ENCODE measurements around the gene FRAT1.

Gene FRAT1

DNA sequence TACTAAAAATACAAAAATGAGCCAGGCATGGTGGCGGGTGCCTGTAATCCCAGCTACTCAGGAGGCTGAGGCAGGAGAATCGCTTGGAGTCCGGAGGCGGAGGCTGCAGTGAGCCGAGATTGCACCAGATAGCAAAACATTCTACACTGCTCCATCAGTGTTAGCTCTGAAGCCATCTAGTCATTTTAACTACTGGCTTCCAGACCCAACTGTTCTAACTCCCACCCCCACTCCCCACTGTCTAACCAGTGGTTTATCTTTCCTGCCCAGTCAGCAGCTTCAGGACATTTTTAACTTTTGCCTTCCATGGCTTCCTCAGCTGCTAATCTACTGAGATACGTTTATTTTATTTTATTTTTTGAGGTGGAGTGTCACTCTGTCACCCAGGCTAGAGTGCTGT, 6.2 kb upstream of the FRAT1 start:
- no peak overlapping the region for H3K4me2 ChIP-seq (ENCODE audit: low read length)
- no peak overlapping the region for H2AK5ac ChIP-seq (ENCODE audit: low read length)
- H3K27ac ChIP-seq (ENCODE audit: low read depth, low read length) = no peak overlapping the region
- H2BK12ac ChIP-seq (ENCODE audit: low read length) = no peak overlapping the region
- WGBS (ENCODE audit: extremely low coverage, insufficient coverage, insufficient read length) = no CpG with 5 or more reads among the region's 6 CpGs
- no peaks in the 10 kb centered on the region for H3K79me1 ChIP-seq (ENCODE audit: low read length)
- no peak overlapping the region for H2BK120ac ChIP-seq (ENCODE audit: insufficient read depth, low read length, poor library complexity)
- H3K27me3 ChIP-seq (ENCODE audit: insufficient read depth, low read length) = no peaks in the 10 kb centered on the region
- H2BK5ac ChIP-seq (ENCODE audit: low read depth, low read length, poor library complexity) = no peak overlapping the region
- H3K18ac ChIP-seq (ENCODE audit: low read length) = no peak overlapping the region
- no peak overlapping the region for H3K4ac ChIP-seq (ENCODE audit: low read depth, low read length)
- H3K79me2 ChIP-seq (ENCODE audit: control insufficient read depth, insufficient read depth, low read length, poor library complexity) = no peaks in the 10 kb centered on the region
- H3K9ac ChIP-seq (ENCODE audit: low read length) = no peak overlapping the region
- H3K36me3 ChIP-seq (ENCODE audit: control insufficient read depth in 1 of 2, insufficient read depth in 2 of 2, low read length in 2 of 2) = no peaks in the 10 kb centered on the region
- no peak overlapping the region for H4K8ac ChIP-seq (ENCODE audit: low read depth, low read length)
- H4K91ac ChIP-seq (ENCODE audit: low read depth, low read length) = no peak overlapping the region
- H3K4me3 ChIP-seq (ENCODE audit: low read depth, low read length) = no peak overlapping the region
- H3K4me1 ChIP-seq (ENCODE audit: control insufficient read depth in 1 of 2, insufficient read depth in 2 of 2, low read length in 2 of 2) = no peaks in the 10 kb centered on the region
- H3K14ac ChIP-seq (ENCODE audit: low read length) = no peak overlapping the region
- no peak for DNase-seq
- no peak overlapping the region for H4K12ac ChIP-seq (ENCODE audit: low read depth, low read length)
- no peak overlapping the region for H2AFZ ChIP-seq (ENCODE audit: insufficient read depth, low read length, poor library complexity)
- H3K9me3 ChIP-seq (ENCODE audit: insufficient read depth, low read depth, low read length) = no peaks in the 10 kb centered on the region
- no peak overlapping the region for H3K23ac ChIP-seq (ENCODE audit: low read length)

DNA sequence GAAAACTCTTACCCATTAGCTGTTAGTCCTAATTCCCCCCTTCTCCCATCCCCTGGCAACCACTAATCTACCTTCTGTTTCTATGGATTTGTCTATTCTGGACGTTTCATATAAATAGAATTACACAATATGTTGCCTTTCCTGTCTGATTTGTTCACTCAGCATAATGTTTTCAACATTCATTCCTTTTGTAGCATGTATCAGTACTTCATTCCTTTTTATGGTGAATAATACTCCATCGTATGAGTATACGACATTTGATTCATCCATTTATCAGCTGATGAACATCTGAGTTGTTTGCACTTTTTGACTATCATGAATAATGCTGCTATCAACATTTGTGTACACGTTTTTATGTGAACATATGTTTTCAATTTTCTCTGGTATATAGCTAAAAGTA, 4.4 kb upstream of the FRAT1 start:
- H3K79me1 ChIP-seq (ENCODE audit: low read length) = peaks cover 4% of the 10 kb centered on the region
- H2AK5ac ChIP-seq (ENCODE audit: low read length) = no peak overlapping the region
- no CpG with 5 or more reads among the region's 4 CpGs for WGBS (ENCODE audit: extremely low coverage, insufficient coverage, insufficient read length)
- no peak overlapping the region for H3K4me3 ChIP-seq (ENCODE audit: low read depth, low read length)
- no peak overlapping the region for H2BK5ac ChIP-seq (ENCODE audit: low read depth, low read length, poor library complexity)
- H3K4me1 ChIP-seq (ENCODE audit: control insufficient read depth in 1 of 2, insufficient read depth in 2 of 2, low read length in 2 of 2) = peaks cover under 1% of the 10 kb centered on the region in 2 experiments
- H2AFZ ChIP-seq (ENCODE audit: insufficient read depth, low read length, poor library complexity) = no peak overlapping the region
- H3K79me2 ChIP-seq (ENCODE audit: control insufficient read depth, insufficient read depth, low read length, poor library complexity) = peaks cover 2% of the 10 kb centered on the region
- H3K14ac ChIP-seq (ENCODE audit: low read length) = no peak overlapping the region
- no peak overlapping the region for H4K12ac ChIP-seq (ENCODE audit: low read depth, low read length)
- no peak overlapping the region for H3K27ac ChIP-seq (ENCODE audit: low read depth, low read length)
- H2BK12ac ChIP-seq (ENCODE audit: low read length) = no peak overlapping the region
- DNase-seq = no peak
- H3K27me3 ChIP-seq (ENCODE audit: insufficient read depth, low read length) = peaks cover 2% of the 10 kb centered on the region
- no peak overlapping the region for H3K4me2 ChIP-seq (ENCODE audit: low read length)
- no peak overlapping the region for H2BK120ac ChIP-seq (ENCODE audit: insufficient read depth, low read length, poor library complexity)
- no peak overlapping the region for H3K9ac ChIP-seq (ENCODE audit: low read length)
- no peak overlapping the region for H3K4ac ChIP-seq (ENCODE audit: low read depth, low read length)
- no peak overlapping the region for H3K23ac ChIP-seq (ENCODE audit: low read length)
- no peak overlapping the region for H4K91ac ChIP-seq (ENCODE audit: low read depth, low read length)
- H3K36me3 ChIP-seq (ENCODE audit: control insufficient read depth in 1 of 2, insufficient read depth in 2 of 2, low read length in 2 of 2) = no peaks in the 10 kb centered on the region
- H4K8ac ChIP-seq (ENCODE audit: low read depth, low read length) = no peak overlapping the region
- no peak overlapping the region for H3K18ac ChIP-seq (ENCODE audit: low read length)
- H3K9me3 ChIP-seq (ENCODE audit: insufficient read depth, low read depth, low read length) = no peaks in the 10 kb centered on the region

DNA sequence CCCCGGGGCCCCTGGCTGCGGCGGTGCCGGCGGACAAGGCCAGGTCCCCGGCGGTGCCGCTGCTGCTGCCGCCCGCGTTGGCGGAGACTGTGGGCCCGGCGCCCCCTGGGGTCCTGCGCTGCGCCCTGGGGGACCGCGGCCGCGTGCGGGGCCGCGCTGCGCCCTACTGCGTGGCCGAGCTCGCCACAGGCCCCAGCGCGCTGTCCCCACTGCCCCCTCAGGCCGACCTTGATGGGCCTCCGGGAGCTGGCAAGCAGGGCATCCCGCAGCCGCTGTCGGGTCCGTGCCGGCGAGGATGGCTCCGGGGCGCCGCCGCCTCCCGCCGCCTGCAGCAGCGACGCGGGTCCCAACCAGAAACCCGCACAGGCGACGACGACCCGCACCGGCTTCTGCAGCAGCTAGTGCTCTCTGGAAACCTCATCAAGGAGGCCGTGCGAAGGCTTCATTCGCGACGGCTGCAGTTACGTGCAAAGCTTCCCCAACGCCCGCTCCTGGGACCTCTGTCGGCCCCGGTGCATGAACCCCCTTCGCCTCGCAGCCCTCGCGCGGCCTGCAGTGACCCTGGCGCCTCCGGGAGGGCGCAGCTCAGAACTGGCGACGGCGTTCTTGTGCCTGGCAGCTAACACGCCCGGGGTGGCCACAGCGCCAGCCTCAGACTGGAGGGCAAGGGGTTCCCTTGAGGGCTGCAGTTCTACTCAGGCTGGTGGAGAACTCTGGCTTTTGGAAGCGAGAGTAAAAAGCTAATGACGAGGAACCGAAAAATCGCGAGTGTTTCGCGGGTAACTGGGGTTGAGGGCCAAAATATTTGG, 804 bp downstream of the FRAT1 start:
- Histone ChIP-seq H3K4me3 (ENCODE audit: low read depth, low read length) (peak overlapping the region; percentile 96), H2AFZ (ENCODE audit: insufficient read depth, low read length, poor library complexity) (peak overlapping the region; percentile 58), H3K4ac (ENCODE audit: low read depth, low read length) (no peak overlapping the region), H3K4me1 (ENCODE audit: control insufficient read depth in 1 of 2, insufficient read depth in 2 of 2, low read length in 2 of 2) (peaks cover 11 to 13% of the 10 kb centered on the region in 2 experiments), H3K36me3 (ENCODE audit: control insufficient read depth in 1 of 2, insufficient read depth in 2 of 2, low read length in 2 of 2) (no peaks in the 10 kb centered on the region), H3K18ac (ENCODE audit: low read length) (no peak overlapping the region), H3K79me2 (ENCODE audit: control insufficient read depth, insufficient read depth, low read length, poor library complexity) (peaks cover 2% of the 10 kb centered on the region), H3K79me1 (ENCODE audit: low read length) (peaks cover 4% of the 10 kb centered on the region), H4K12ac (ENCODE audit: low read depth, low read length) (no peak overlapping the region), H4K8ac (ENCODE audit: low read depth, low read length) (no peak overlapping the region), H3K14ac (ENCODE audit: low read length) (no peak overlapping the region), H2BK120ac (ENCODE audit: insufficient read depth, low read length, poor library complexity) (no peak overlapping the region), H2BK12ac (ENCODE audit: low read length) (no peak overlapping the region), H4K91ac (ENCODE audit: low read depth, low read length) (no peak overlapping the region), H3K27ac (ENCODE audit: low read depth, low read length) (no peak overlapping the region), H3K4me2 (ENCODE audit: low read length) (peak overlapping the region; percentile 77), H3K27me3 (ENCODE audit: insufficient read depth, low read length) (peaks cover 21% of the 10 kb centered on the region), H2BK5ac (ENCODE audit: low read depth, low read length, poor library complexity) (no peak overlapping the region), H3K9ac (ENCODE audit: low read length) (peak overlapping the region; percentile 18), H3K9me3 (ENCODE audit: insufficient read depth, low read depth, low read length) (peaks cover 3% of the 10 kb centered on the region), H3K23ac (ENCODE audit: low read length) (no peak overlapping the region), H2AK5ac (ENCODE audit: low read length) (no peak overlapping the region)
- DNase-seq = peak in 1 of 2 donors; percentile 46
- no CpG with 5 or more reads among the region's 83 CpGs for WGBS (ENCODE audit: extremely low coverage, insufficient coverage, insufficient read length)

DNA sequence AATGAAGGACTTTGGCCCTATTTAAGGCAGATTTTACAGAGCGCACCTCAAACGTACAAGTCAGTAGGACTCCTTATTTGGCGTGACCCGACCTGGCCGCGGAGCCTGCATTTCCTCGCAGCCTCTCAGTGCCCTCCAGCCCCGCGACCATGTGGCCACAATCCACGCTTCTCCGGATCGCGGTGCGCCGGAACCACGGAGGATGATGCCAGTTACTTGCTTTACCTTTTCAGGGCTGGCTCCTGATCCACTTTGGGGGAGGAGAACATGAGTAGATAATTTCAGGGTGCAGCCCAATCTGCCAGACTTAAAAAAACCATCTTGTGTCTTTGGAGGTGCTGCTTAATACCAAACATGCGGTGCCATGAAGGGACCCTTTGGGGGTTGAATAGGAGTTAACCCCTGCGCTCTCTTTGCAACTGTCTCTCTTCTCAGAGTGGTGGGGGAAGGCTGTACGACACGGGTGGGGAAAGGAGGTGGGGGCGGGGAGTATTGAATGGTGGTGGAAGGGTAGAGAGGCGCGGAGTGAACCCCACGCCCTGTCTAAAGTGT, 1.5 kb downstream of the FRAT1 start:
- H3K4me2 ChIP-seq (ENCODE audit: low read length) = peak overlapping the region; percentile 77
- no peak overlapping the region for H3K18ac ChIP-seq (ENCODE audit: low read length)
- H2BK5ac ChIP-seq (ENCODE audit: low read depth, low read length, poor library complexity) = no peak overlapping the region
- no peak overlapping the region for H2BK12ac ChIP-seq (ENCODE audit: low read length)
- H2AK5ac ChIP-seq (ENCODE audit: low read length) = no peak overlapping the region
- peaks cover 21% of the 10 kb centered on the region for H3K27me3 ChIP-seq (ENCODE audit: insufficient read depth, low read length)
- H3K9ac ChIP-seq (ENCODE audit: low read length) = peak overlapping the region; percentile 18
- no peak overlapping the region for H3K4me3 ChIP-seq (ENCODE audit: low read depth, low read length)
- H2BK120ac ChIP-seq (ENCODE audit: insufficient read depth, low read length, poor library complexity) = no peak overlapping the region
- H2AFZ ChIP-seq (ENCODE audit: insufficient read depth, low read length, poor library complexity) = peak overlapping the region; percentile 30
- no CpG with 5 or more reads among the region's 24 CpGs for WGBS (ENCODE audit: extremely low coverage, insufficient coverage, insufficient read length)
- no peaks in the 10 kb centered on the region for H3K36me3 ChIP-seq (ENCODE audit: control insufficient read depth in 1 of 2, insufficient read depth in 2 of 2, low read length in 2 of 2)
- H3K4me1 ChIP-seq (ENCODE audit: control insufficient read depth in 1 of 2, insufficient read depth in 2 of 2, low read length in 2 of 2) = peaks cover 11 to 13% of the 10 kb centered on the region in 2 experiments
- DNase-seq = peak in 1 of 2 donors; percentile 20
- H3K4ac ChIP-seq (ENCODE audit: low read depth, low read length) = no peak overlapping the region
- H3K79me2 ChIP-seq (ENCODE audit: control insufficient read depth, insufficient read depth, low read length, poor library complexity) = peaks cover 2% of the 10 kb centered on the region
- no peak overlapping the region for H4K12ac ChIP-seq (ENCODE audit: low read depth, low read length)
- H3K27ac ChIP-seq (ENCODE audit: low read depth, low read length) = no peak overlapping the region
- H3K23ac ChIP-seq (ENCODE audit: low read length) = no peak overlapping the region
- peaks cover 4% of the 10 kb centered on the region for H3K79me1 ChIP-seq (ENCODE audit: low read length)
- H3K9me3 ChIP-seq (ENCODE audit: insufficient read depth, low read depth, low read length) = peaks cover 3% of the 10 kb centered on the region
- peak overlapping the region; percentile 32 for H4K8ac ChIP-seq (ENCODE audit: low read depth, low read length)
- no peak overlapping the region for H3K14ac ChIP-seq (ENCODE audit: low read length)
- H4K91ac ChIP-seq (ENCODE audit: low read depth, low read length) = no peak overlapping the region
